GM23248 (cell line): Measurements from ENCODE around the gene GTF2IRD1. TPM values are rescaled to one million over a fixed set of nuclear protein-coding genes. Genes with fewer than 3 reads are reported as not detected.
A peak's percentile ranks its signal among the peaks of the same experiment; 100 is the strongest.
"Not testable (repeated sequence)": the region's sequence is repeated elsewhere in the genome, so short reads cannot be mapped to it uniquely, and the experiment has no call there.

Experiments
- DNase-seq: peaks from one replicate; pipeline ENCODE4 v3.0.0-alpha.2; 2015
- H2AFZ ChIP-seq: fragments of 200-600 bp; sonication (generic); 2 replicates; pipeline ENCODE4 v1.6.1; 2016; ENCODE audit warnings: antibody characterized with exemption
- H3F3A ChIP-seq: fragments of 200-600 bp; sonication (generic); 2 replicates; pipeline ENCODE4 v1.6.1; 2016; ENCODE audit warnings: mild to moderate bottlenecking, antibody characterized with exemption, mixed run types; ENCODE audit not compliant: insufficient read depth
- H3K27ac ChIP-seq: fragments of 200-600 bp; sonication (generic); 2 replicates; pipeline ENCODE4 v1.5.1; 2016; ENCODE audit warnings: mild to moderate bottlenecking
- H3K27me3 ChIP-seq: fragments of 200-600 bp; sonication (generic); replicated peaks from 2 replicates; pipeline ENCODE4 v1.6.1; 2016; ENCODE audit warnings: mild to moderate bottlenecking; ENCODE audit not compliant: insufficient read depth
- H3K36me3 ChIP-seq: fragments of 200-600 bp; sonication (generic); 2 replicates; pipeline ENCODE4 v1.6.1; 2016; ENCODE audit warnings: low read depth, mild to moderate bottlenecking
- H3K4me1 ChIP-seq: fragments of 200-600 bp; sonication (generic); 2 replicates; pipeline ENCODE4 v1.6.1; 2016; ENCODE audit warnings: mild to moderate bottlenecking; ENCODE audit not compliant: insufficient read depth
- H3K4me2 ChIP-seq: fragments of 200-600 bp; sonication (generic); one replicate; pipeline ENCODE4 v1.6.1; 2016; ENCODE audit warnings: mild to moderate bottlenecking; ENCODE audit not compliant: unreplicated experiment
- H3K4me3 ChIP-seq: fragments of 200-600 bp; sonication (generic); 2 replicates; pipeline ENCODE4 v1.5.1; 2016; ENCODE audit warnings: mild to moderate bottlenecking
- H3K79me2 ChIP-seq: fragments of 200-600 bp; sonication (generic); 2 replicates; pipeline ENCODE4 v1.6.1; 2016; ENCODE audit warnings: mild to moderate bottlenecking; ENCODE audit not compliant: insufficient read depth
- H3K9ac ChIP-seq: fragments of 200-600 bp; sonication (generic); 2 replicates; pipeline ENCODE4 v1.6.1; 2016; ENCODE audit warnings: mild to moderate bottlenecking
- H3K9me2 ChIP-seq: fragments of 200-600 bp; sonication (generic); 2 replicates; pipeline ENCODE4 v1.6.1; 2016; ENCODE audit warnings: mixed run types, mild to moderate bottlenecking, moderate library complexity; ENCODE audit not compliant: insufficient read depth
- H3K9me3 ChIP-seq: fragments of 200-600 bp; sonication (generic); one replicate; pipeline ENCODE4 v1.6.1; 2017; ENCODE audit warnings: low read depth
- H4K20me1 ChIP-seq: fragments of 200-600 bp; sonication (generic); 2 replicates; pipeline ENCODE4 v1.6.0; 2016; ENCODE audit not compliant: insufficient read depth
- EZH2 ChIP-seq: fragments of 200-600 bp; sonication (generic); IDR thresholded peaks from 2 replicates; pipeline ENCODE4 v1.6.1; 2018; ENCODE audit warnings: antibody characterized with exemption, mild to moderate bottlenecking; ENCODE audit not compliant: insufficient read depth, poor library complexity, severe bottlenecking
- EZH2phosphoT487 ChIP-seq: fragments of 200-600 bp; sonication (generic); IDR thresholded peaks from 2 replicates; pipeline ENCODE4 v1.6.1; 2018; ENCODE audit warnings: antibody characterized with exemption, moderate library complexity, mild to moderate bottlenecking, low read depth; ENCODE audit not compliant: insufficient read depth
- WGBS, 2 experiments: methylation state at CpG; one replicate each; pipeline ENCODE4 v1.1.6; 2015 to 2017; ENCODE audit warnings: low lambda C conversion rate in 2 of 2, low coverage in 1 of 2; ENCODE audit errors: missing lambda C conversion rate in 2 of 2; 5-methylcytosine and 5-hydroxymethylcytosine counted together
- in situ Hi-C: fragments of 300-500 bp; cut with MboI; formaldehyde crosslinking; loops from 2 replicates; pipeline ENCODE4 v1.15.0; 2020
- polyA plus RNA-seq: library from polyadenylated mRNA; unstranded; fragments of >200 nt; fragmentation: Nextera tagmentation; extraction: Ambion mirVana; gene quantifications from 2 replicates; pipeline ENCODE4 v1.2.1, GENCODE V29; 2016
- total RNA-seq: library from RNA; depleted of rRNA; stranded (reverse); fragments of >200 nt; shearing (Covaris generic); gene quantifications from 2 replicates; pipeline ENCODE4 v1.2.3, GENCODE V29; 2014

The GTF2IRD1 gene
- total and polyA plus RNA-seq, 2 experiments from 2014 or later, result 3.7 to 6.6 TPM

GRCh38 chr7:74482197-74482467 lies 28.4 kb downstream of the GTF2IRD1 start:
- 86 to 92% methylated on average over 4 of the region's 4 CpGs for WGBS, 2 experiments
- in situ Hi-C loops, result no loop called here
- DNase-seq, result no peak
- H3K27ac ChIP-seq, result peak overlapping the region; percentile 98
- H3K4me3 ChIP-seq, result no peak overlapping the region
- peaks cover 59% of the 10 kb centered on the region for H3K4me1 ChIP-seq
- no peaks in the 10 kb centered on the region for H3K27me3 ChIP-seq
- H3K79me2 ChIP-seq, result peaks cover 24% of the 10 kb centered on the region
- H3K4me2 ChIP-seq, result no peak overlapping the region
- H3K36me3 ChIP-seq, result no peaks in the 10 kb centered on the region
- H3K9me2 ChIP-seq, result no peaks in the 10 kb centered on the region
- H3K9me3 ChIP-seq, result no peaks in the 10 kb centered on the region
- TF ChIP-seq EZH2 (no peak), EZH2phosphoT487 (no peak)
- no peak overlapping the region for H3K9ac ChIP-seq
- no peaks in the 10 kb centered on the region for H4K20me1 ChIP-seq
- H2AFZ ChIP-seq, result no peak overlapping the region
- peaks cover 42% of the 10 kb centered on the region for H3F3A ChIP-seq

GRCh38 chr7:74482629-74483401 lies 29.1 kb downstream of the GTF2IRD1 start:
- Histone ChIP-seq H4K20me1 (no peaks in the 10 kb centered on the region), H3K4me1 (peaks cover 55% of the 10 kb centered on the region), H3F3A (peaks cover 42% of the 10 kb centered on the region), H3K9ac (peak overlapping the region; percentile 70), H3K4me3 (no peak overlapping the region), H3K27me3 (no peaks in the 10 kb centered on the region), H3K9me2 (no peaks in the 10 kb centered on the region), H3K36me3 (no peaks in the 10 kb centered on the region), H3K79me2 (peaks cover 31% of the 10 kb centered on the region), H3K9me3 (no peaks in the 10 kb centered on the region), H3K27ac (peak overlapping the region; percentile 98), H3K4me2 (peak overlapping the region; percentile 8), H2AFZ (no peak overlapping the region)
- in situ Hi-C loops, result no loop called here
- WGBS, 2 experiments, result 74 to 77% methylated on average over 16 of the region's 16 CpGs
- TF ChIP-seq EZH2phosphoT487, result no peak
- no peak for TF ChIP-seq EZH2
- DNase-seq, result peak; percentile 78

GRCh38 chr7:74483402-74484336 lies 30.0 kb downstream of the GTF2IRD1 start:
- peak overlapping the region; percentile 70 for H3K9ac ChIP-seq
- TF ChIP-seq EZH2, result no peak
- WGBS, 2 experiments, result 40 to 43% methylated on average over 11 of the region's 11 CpGs

GRCh38 chr7:74485611-74486010 lies 31.9 kb downstream of the GTF2IRD1 start:
- Histone ChIP-seq H3K36me3 (no peaks in the 10 kb centered on the region), H4K20me1 (no peaks in the 10 kb centered on the region), H3K9me3 (no peaks in the 10 kb centered on the region), H3K4me2 (no peak overlapping the region), H2AFZ (no peak overlapping the region), H3K4me3 (no peak overlapping the region), H3K27ac (no peak overlapping the region), H3K4me1 (peaks cover 31% of the 10 kb centered on the region), H3K79me2 (peaks cover 41% of the 10 kb centered on the region), H3K9me2 (no peaks in the 10 kb centered on the region), H3F3A (peaks cover 33% of the 10 kb centered on the region), H3K27me3 (no peaks in the 10 kb centered on the region), H3K9ac (no peak overlapping the region)
- WGBS, 2 experiments, result 96 to 97% methylated on average over 7 of the region's 7 CpGs
- in situ Hi-C loops, result no loop called here
- TF ChIP-seq EZH2phosphoT487 (no peak), EZH2 (no peak)
- no peak for DNase-seq

More at GRCh38 chr7:74483402-74484336, 30.0 kb downstream of the GTF2IRD1 start:
- Histone ChIP-seq H3K27ac (peak overlapping the region; percentile 98), H3K36me3 (no peaks in the 10 kb centered on the region), H3K4me2 (peak overlapping the region; percentile 56), H3K4me3 (no peak overlapping the region), H2AFZ (peak overlapping the region; percentile 55), H4K20me1 (no peaks in the 10 kb centered on the region), H3K9me3 (no peaks in the 10 kb centered on the region), H3F3A (peaks cover 42% of the 10 kb centered on the region), H3K4me1 (peaks cover 46% of the 10 kb centered on the region), H3K9me2 (no peaks in the 10 kb centered on the region), H3K27me3 (no peaks in the 10 kb centered on the region), H3K79me2 (peaks cover 40% of the 10 kb centered on the region)
- DNase-seq, result peak; percentile 63
- in situ Hi-C loops, result no loop called here

- DNase-seq, H3K9ac ChIP-seq, H3K4me2 ChIP-seq, H2AFZ ChIP-seq, H3K4me1 ChIP-seq, H3K4me3 ChIP-seq, H3K9me3 ChIP-seq, H3F3A ChIP-seq, H3K36me3 ChIP-seq, H3K9me2 ChIP-seq, in situ Hi-C loops, H3K27me3 ChIP-seq, H3K27ac ChIP-seq, H4K20me1 ChIP-seq: not testable (repeated sequence)
- WGBS, 2 experiments, result 97 to 99% methylated on average over 7 to 8 of the region's 8 CpGs
- H3K79me2 ChIP-seq, result peaks cover 48% of the 10 kb centered on the region
Measured at GRCh38 chr7:74488518-74489030, 34.9 kb downstream of the GTF2IRD1 start.
